Ovary (tissue), 9 donors: ENCODE measurements around the gene IGFBP1. TPM values are rescaled to one million over a fixed set of nuclear protein-coding genes. Genes with fewer than 3 reads are reported as not detected.

Source experiments
- DNase-seq, 5 donors: peaks; one replicate each; pipeline ENCODE4 v3.0.0-alpha.2; 2019 to 2020
- H3K27ac ChIP-seq, 2 donors: fragments of 200-600 bp; one replicate each; pipeline versions ENCODE4 v1.5.1 to v1.8.0; 2019 to 2022
- H3K27me3 ChIP-seq: fragments of 200-600 bp; one replicate; pipeline ENCODE4 v1.8.0; 2022
- H3K36me3 ChIP-seq: fragments of 200-600 bp; sonication (generic); one replicate; pipeline ENCODE4 v1.5.1; 2019
- H3K4me1 ChIP-seq: one replicate; pipeline ENCODE4 v1.8.1; 2013; ENCODE audit warnings: mild to moderate bottlenecking, moderate library complexity; ENCODE audit not compliant: insufficient read depth
- H3K4me3 ChIP-seq: fragments of 200-600 bp; sonication (generic); one replicate; pipeline ENCODE4 v1.5.1; 2017
- H3K9me3 ChIP-seq, 2 donors: fragments of 200-600 bp in 1 of 2; sonication (generic) in 1 of 2; one replicate each; pipeline versions ENCODE4 v1.5.1 to v1.8.1; 2013 to 2019; ENCODE audit warnings: mild to moderate bottlenecking in 1 of 2, moderate library complexity in 1 of 2
- CTCF ChIP-seq, 3 donors: fragments of 450-650 bp in 2 of 3; fragments of 200-600 bp in 1 of 3; IDR thresholded peaks; one replicate each; pipeline versions ENCODE4 v1.5.1 to v1.8.0; 2016 to 2022; ENCODE audit warnings: antibody characterized with exemption in 3 of 3, mild to moderate bottlenecking in 1 of 3
- EP300 ChIP-seq: sonication (generic); formaldehyde crosslinking; IDR thresholded peaks from one replicate; pipeline ENCODE4 v1.6.1; 2017; ENCODE audit warnings: antibody characterized with exemption
- POLR2A ChIP-seq: fragments of 450-650 bp; IDR thresholded peaks from one replicate; pipeline ENCODE4 v1.6.1; 2017; ENCODE audit warnings: antibody characterized with exemption, mild to moderate bottlenecking, moderate library complexity
- WGBS, 3 donors: extraction: QIAGEN DNeasy Blood & Tissue Kit in 1 of 3; methylation state at CpG; one replicate each; pipeline versions ENCODE4 v1.1.5 to v1.1.7; 2013 to 2017; 5-methylcytosine and 5-hydroxymethylcytosine counted together
- intact Hi-C, 4 donors: fragments of 100-400 bp; cut with DNase I; formaldehyde crosslinking; loops; one replicate each; pipeline versions ENCODE4 v1.11.0 to v1.15.1; 2022 to 2023
- polyA plus RNA-seq, 2 donors: library from polyadenylated mRNA; stranded (reverse); fragments of 200-250 nt in 1 of 2; fragments of 350-450 nt in 1 of 2; fragmentation: Illumina TruSeq in 1 of 2; extraction: RNeasy Lipid Tissue Mini Kit (QIAGEN cat#74804) in 1 of 2; gene quantifications; one replicate each; pipeline ENCODE4 v1.2.3, GENCODE V29; 2013 to 2014
- total RNA-seq, 7 donors: library from RNA; depleted of rRNA in 2 of 7; stranded (reverse); fragments of >200 nt in 2 of 7; fragmentation: NEBNext Ultra II Directional in 3 of 7; extraction: Animal tissue kit (Norgen Biotek cat#: 25700) in 3 of 7; gene quantifications; one replicate each; pipeline versions ENCODE4 v1.1.0 to v1.2.4, GENCODE V29; 2016 to 2023
- donor health status: DM: no; HTN: no; CAD: no; lungs with moderate emphysema.
- donor health status: DM: no; HTN: no; CAD: no.
- donor health status: Bipolar disorder and iron deficiency.
- donor health status: DM: yes; HTN: yes; CAD: no.
- donor health status: DM: no; HTN: no; CAD: no.
- donor health status: DM: yes; HTN: yes; CAD: no.

IGFBP1 gene
- total and polyA plus RNA-seq, 9 donors, result 1.1 to 197 (median 3.7) TPM; not detected in 1

- H3K27ac ChIP-seq, result no peak overlapping the region
- no peak for DNase-seq
- intact Hi-C loops, result no loop called here
- H3K9me3 ChIP-seq, result no peaks in the 10 kb centered on the region
- no peak overlapping the region for H3K4me3 ChIP-seq
- WGBS, 3 donors, result 83 to 91% (median 86%) methylated on average over 1 of the region's 1 CpG
- TF ChIP-seq POLR2A (no peak), CTCF (IDR thresholded peaks at IDR 0.05) (no peak), EP300 (no peak)
- no peaks in the 10 kb centered on the region for H3K27me3 ChIP-seq
- no peaks in the 10 kb centered on the region for H3K36me3 ChIP-seq
- H3K4me1 ChIP-seq, result no peaks in the 10 kb centered on the region
Observed at GRCh38 chr7:45901566-45901965, 13.3 kb downstream of the IGFBP1 start.

GRCh38 chr7:45902820-45903219, 14.5 kb downstream of the IGFBP1 start:
- 91 to 95% (median 92%) methylated on average over 1 of the region's 1 CpG for WGBS, 3 donors
- no peaks in the 10 kb centered on the region for H3K27me3 ChIP-seq
- intact Hi-C loops, result no loop called here
- TF ChIP-seq CTCF (IDR thresholded peaks at IDR 0.05) (no peak), EP300 (no peak), POLR2A (no peak)
- H3K4me3 ChIP-seq, result no peak overlapping the region
- no peak overlapping the region for H3K27ac ChIP-seq
- H3K4me1 ChIP-seq, result no peaks in the 10 kb centered on the region
- H3K36me3 ChIP-seq, result no peaks in the 10 kb centered on the region
- DNase-seq, result no peak
- no peaks in the 10 kb centered on the region for H3K9me3 ChIP-seq

- intact Hi-C loops, result no loop called here
- H3K27me3 ChIP-seq, result no peaks in the 10 kb centered on the region
- no peak overlapping the region for H3K4me3 ChIP-seq
- no peak for TF ChIP-seq POLR2A
- no peak for TF ChIP-seq CTCF (IDR thresholded peaks at IDR 0.05)
- TF ChIP-seq EP300, result no peak
- no peak overlapping the region for H3K27ac ChIP-seq
- no peaks in the 10 kb centered on the region for H3K9me3 ChIP-seq
- H3K36me3 ChIP-seq, result no peaks in the 10 kb centered on the region
- no peaks in the 10 kb centered on the region for H3K4me1 ChIP-seq
- no peak for DNase-seq
Observed at GRCh38 chr7:45909561-45909960, 21.3 kb downstream of the IGFBP1 start.

GRCh38 chr7:45910855-45911254, 22.6 kb downstream of the IGFBP1 start:
- Histone ChIP-seq H3K27ac (no peak overlapping the region), H3K9me3 (no peaks in the 10 kb centered on the region), H3K27me3 (no peaks in the 10 kb centered on the region), H3K4me1 (no peaks in the 10 kb centered on the region), H3K36me3 (no peaks in the 10 kb centered on the region), H3K4me3 (no peak overlapping the region)
- no peak for TF ChIP-seq EP300
- no peak for TF ChIP-seq CTCF (IDR thresholded peaks at IDR 0.05)
- TF ChIP-seq POLR2A, result no peak
- intact Hi-C loops, result loop anchor here in 1 of 4 donors (10.0 kb wide), 1 partner anchor 1334 kb away; no protein-coding TSS in a partner anchor
- DNase-seq, result no peak
- 93 to 97% (median 96%) methylated on average over 3 of the region's 3 CpGs for WGBS, 3 donors

GRCh38 chr7:45911311-45911710, 23.0 kb downstream of the IGFBP1 start:
- WGBS, 3 donors, result 89 to 94% (median 92%) methylated on average over 9 of the region's 9 CpGs

More at GRCh38 chr7:45911311-45911710, 23.0 kb downstream of the IGFBP1 start:
- TF ChIP-seq EP300 (no peak), POLR2A (no peak), CTCF (IDR thresholded peaks at IDR 0.05) (no peak)
- no peaks in the 10 kb centered on the region for H3K36me3 ChIP-seq
- H3K9me3 ChIP-seq, result no peaks in the 10 kb centered on the region
- H3K27ac ChIP-seq, result no peak overlapping the region
- no peaks in the 10 kb centered on the region for H3K27me3 ChIP-seq
- intact Hi-C loops, result loop anchor here in 1 of 4 donors (10.0 kb wide), 1 partner anchor 1333 kb away; no protein-coding TSS in a partner anchor
- H3K4me1 ChIP-seq, result no peaks in the 10 kb centered on the region
- no peak overlapping the region for H3K4me3 ChIP-seq
- no peak for DNase-seq
